Breast epithelium (tissue), 4 donors: Measurements from ENCODE around the gene PRMT9. TPM values are rescaled to one million over a fixed set of nuclear protein-coding genes. Genes with fewer than 3 reads are reported as not detected.

Source experiments
- DNase-seq, 2 donors: peaks; one replicate each; pipeline ENCODE4 v3.0.0-alpha.2; 2019; ENCODE audit warnings: low spot score in 2 of 2
- H3K27ac ChIP-seq, 2 donors: fragments of 200-600 bp; sonication (generic) in 1 of 2; one replicate each; pipeline ENCODE4 v1.5.1; 2016 to 2019; ENCODE audit warnings: mild to moderate bottlenecking in 1 of 2
- H3K27me3 ChIP-seq, 2 donors: fragments of 200-600 bp; sonication (generic) in 1 of 2; one replicate each; pipeline versions ENCODE4 v1.5.1 to v1.6.0; 2017 to 2019; ENCODE audit warnings: control low read depth in 1 of 2, mild to moderate bottlenecking in 1 of 2
- H3K36me3 ChIP-seq: fragments of 200-600 bp; one replicate; pipeline ENCODE4 v1.5.1; 2019
- H3K4me1 ChIP-seq, 2 donors: fragments of 200-600 bp; sonication (generic); one replicate each; pipeline ENCODE4 v1.5.1; 2016 to 2019; ENCODE audit warnings: control low read depth in 1 of 2
- H3K4me3 ChIP-seq, 3 donors: fragments of 200-600 bp; sonication (generic); 1 replicate in 2 of 3; 2 replicates in 1 of 3; pipeline ENCODE4 v1.5.1; 2016 to 2019; ENCODE audit warnings: mild to moderate bottlenecking in 3 of 3, moderate library complexity in 2 of 3
- H3K9me3 ChIP-seq, 2 donors: fragments of 200-600 bp; sonication (generic) in 1 of 2; one replicate each; pipeline ENCODE4 v1.5.1; 2016 to 2019; ENCODE audit warnings: control low read depth in 1 of 2
- CTCF ChIP-seq, 3 donors: fragments of 450-650 bp; IDR thresholded peaks; one replicate each; pipeline ENCODE4 v1.5.1; 2016 to 2017; ENCODE audit warnings: antibody characterized with exemption in 3 of 3, mild to moderate bottlenecking in 3 of 3, moderate library complexity in 3 of 3
- POLR2A ChIP-seq: fragments of 450-650 bp; IDR thresholded peaks from one replicate; pipeline ENCODE4 v1.6.1; 2016; ENCODE audit warnings: antibody characterized with exemption, mild to moderate bottlenecking, moderate library complexity
- POLR2AphosphoS5 ChIP-seq, 3 donors: sonication (generic); formaldehyde crosslinking; IDR thresholded peaks; one replicate each; pipeline ENCODE4 v1.6.1; 2017; ENCODE audit warnings: antibody characterized with exemption in 3 of 3
- intact Hi-C: fragments of 100-400 bp; cut with DNase I; formaldehyde crosslinking; loops from one replicate; pipeline ENCODE4 v1.15.1; 2023; ENCODE audit warnings: low total_unique reads
- total RNA-seq, 3 donors: library from RNA; depleted of rRNA; stranded (reverse); fragments of >200 nt; gene quantifications; one replicate each; pipeline ENCODE4 v1.1.0, GENCODE V29; 2016

PRMT9 gene
- total RNA-seq, 3 donors from 2014 or later, result 7.8 to 21.8 (median 10.5) TPM

- H3K4me1 ChIP-seq, result peaks cover 0 to 3% of the 10 kb centered on the region in 2 donors
- no peak overlapping the region for H3K27ac ChIP-seq
- H3K9me3 ChIP-seq, result no peaks in the 10 kb centered on the region
- no peak overlapping the region for H3K4me3 ChIP-seq
- intact Hi-C loops, result loop anchor here (10.0 kb wide), 1 partner anchor 1349 kb away; no protein-coding TSS in a partner anchor
- TF ChIP-seq CTCF (IDR thresholded peaks at IDR 0.05) (no peak), POLR2A (no peak), POLR2AphosphoS5 (IDR thresholded peaks at IDR 0.05) (no peak)
- no peaks in the 10 kb centered on the region for H3K27me3 ChIP-seq
- DNase-seq, result no peak
- peaks cover 16% of the 10 kb centered on the region for H3K36me3 ChIP-seq
Measured at GRCh38 chr4:147625733-147626132, 58.2 kb downstream of the PRMT9 start.

GRCh38 chr4:147620315-147620714 lies 63.6 kb downstream of the PRMT9 start:
- Histone ChIP-seq H3K4me1 (peaks cover 0 to 17% of the 10 kb centered on the region in 2 donors), H3K27me3 (no peaks in the 10 kb centered on the region), H3K4me3 (no peak overlapping the region), H3K27ac (no peak overlapping the region), H3K36me3 (peaks cover 4% of the 10 kb centered on the region), H3K9me3 (no peaks in the 10 kb centered on the region)
- no peak for DNase-seq
- TF ChIP-seq POLR2A (no peak), CTCF (IDR thresholded peaks at IDR 0.05) (no peak), POLR2AphosphoS5 (IDR thresholded peaks at IDR 0.05) (no peak)
- intact Hi-C loops, result loop anchor here (10.0 kb wide), 1 partner anchor 1354 kb away; no protein-coding TSS in a partner anchor

- DNase-seq, result no peak
Measured at GRCh38 chr4:147617841-147618691, 65.9 kb downstream of the PRMT9 start.

GRCh38 chr4:147617173-147617840 lies 66.7 kb downstream of the PRMT9 start, which contains the start of gene TMEM184C:
Gene TMEM184C, plus strand, starts transcription at chr4:147617397. Its CDS starts 560 bp downstream, at chr4:147617957.
- H3K36me3 ChIP-seq, result no peaks in the 10 kb centered on the region
- H3K27me3 ChIP-seq, result no peaks in the 10 kb centered on the region
- intact Hi-C loops, result no loop called here
- TF ChIP-seq CTCF (IDR thresholded peaks at IDR 0.05) (peak in 2 of 3 donors; percentile 10 to 30), POLR2A (peak; percentile 26), POLR2AphosphoS5 (IDR thresholded peaks at IDR 0.05) (peak; percentile 59 to 79 (median 71))
- no peaks in the 10 kb centered on the region for H3K9me3 ChIP-seq
- H3K4me3 ChIP-seq, result peak within 1 kb of the TSS; percentile 63 to 92 (median 87)
- peaks cover 0 to 17% of the 10 kb centered on the region in 2 donors for H3K4me1 ChIP-seq
- peak; percentile 98 to 99 for DNase-seq
- H3K27ac ChIP-seq, result peak within 1 kb of the TSS; percentile 86 to 91

More at GRCh38 chr4:147617841-147618691, 65.9 kb downstream of the PRMT9 start:
- Histone ChIP-seq H3K27ac (peak overlapping the region; percentile 86 to 91), H3K4me1 (peaks cover 0 to 17% of the 10 kb centered on the region in 2 donors), H3K27me3 (no peaks in the 10 kb centered on the region), H3K36me3 (no peaks in the 10 kb centered on the region), H3K4me3 (peak overlapping the region; percentile 63 to 92 (median 87)), H3K9me3 (no peaks in the 10 kb centered on the region)
- TF ChIP-seq POLR2AphosphoS5 (IDR thresholded peaks at IDR 0.05), result no peak
- TF ChIP-seq POLR2A, result no peak
- no peak for TF ChIP-seq CTCF (IDR thresholded peaks at IDR 0.05)
- intact Hi-C loops, result no loop called here
